K562 (cell line): ENCODE measurements around the gene KIFC3. TPM values are rescaled to one million over a fixed set of nuclear protein-coding genes. Genes with fewer than 3 reads are reported as not detected.

Source experiments
- ATAC-seq: fragments of 200-7000 bp; cut with Tn5 transposase; 3 replicates; pipeline ENCODE4 v1.9.1; 2020; ENCODE audit warnings: moderate library complexity
- BruUV-seq: library from RNA; stranded (reverse); fragments of 400-500 nt; replicated peaks from 2 replicates; lab custom pipeline; 2021; lab: Mats Ljungman, UMichigan
- CTCF ChIA-PET: fragments of 300-600 bp; formaldehyde crosslinking; extraction: SDS; loops from one replicate; lab custom pipeline; 2021; ENCODE audit warnings: low intra/inter-chr PET ratio; lab: Yijun Ruan, JAX
- POLR2A ChIA-PET: fragments of 300-600, 350-650 bp; sonication (Branson Sonifier 250); formaldehyde crosslinking; extraction: SDS; loops from one replicate; lab custom pipeline; 2021; ENCODE audit warnings: antibody characterized with exemption, inconsistent platforms; lab: Yijun Ruan, JAX
- DNase-seq, 4 experiments: peaks; one replicate each; pipeline versions ENCODE4 v3.0.0 to v3.0.0-alpha.2; 2011 to 2018; ENCODE audit warnings: low spot score in 3 of 4, mixed read lengths in 3 of 4; ENCODE audit errors: extremely low read depth in 1 of 4
- FAIRE-seq: peaks from 2 replicates; lab custom pipeline; 2011; peaks lifted over from hg19 to GRCh38; lab: Jason Lieb, UNC
- H2AFZ ChIP-seq: 2 replicates; pipeline ENCODE4 v1.6.0; 2011; ENCODE audit warnings: low read depth, low read length, control low read depth, inconsistent platforms
- H3K27ac ChIP-seq: fragments of 200-600 bp; 3 replicates; pipeline ENCODE4 v1.8.0; 2011; ENCODE audit warnings: low read depth, mild to moderate bottlenecking, control low read depth, inconsistent platforms, low read length, moderate library complexity, mixed read lengths; ENCODE audit errors: extremely low read depth
- H3K27me3 ChIP-seq, 2 experiments: fragments of 300-600 bp in 1 of 2; 2 replicates in 1 of 2; 3 replicates in 1 of 2; pipeline versions ENCODE4 v1.6.0 to v1.8.0; 2011; ENCODE audit warnings: inconsistent platforms in 2 of 2, low read length in 2 of 2, mild to moderate bottlenecking in 1 of 2, mixed read lengths in 1 of 2, moderate library complexity in 1 of 2; ENCODE audit not compliant: control insufficient read depth in 2 of 2, insufficient read depth in 2 of 2
- H3K36me3 ChIP-seq: fragments of 300-600 bp; 3 replicates; pipeline ENCODE4 v1.8.0; 2011; ENCODE audit warnings: mild to moderate bottlenecking, low read length, inconsistent platforms; ENCODE audit not compliant: control insufficient read depth, insufficient read depth
- H3K4me1 ChIP-seq, 2 experiments: fragments of 200-600 bp in 1 of 2; replicated peaks in 1 of 2; 2 replicates in 1 of 2; 3 replicates in 1 of 2; pipeline versions ENCODE4 v1.5.1 to v1.8.0; 2011; ENCODE audit warnings: inconsistent platforms in 2 of 2, low read length in 2 of 2, mild to moderate bottlenecking in 1 of 2, mixed read lengths in 1 of 2, moderate library complexity in 1 of 2; ENCODE audit not compliant: control insufficient read depth in 2 of 2, insufficient read depth in 2 of 2
- H3K4me2 ChIP-seq: 2 replicates; pipeline ENCODE4 v1.6.1; 2011; ENCODE audit warnings: low read length, control low read depth, inconsistent platforms, mixed read lengths; ENCODE audit not compliant: insufficient read depth
- H3K4me3 ChIP-seq: fragments of 200-600 bp; sonication (generic), shearing (Covaris generic); 2 replicates; pipeline ENCODE4 v1.5.1; 2016; ENCODE audit warnings: control low read depth, inconsistent platforms
- H3K79me2 ChIP-seq: fragments of 200-600 bp; 3 replicates; pipeline ENCODE4 v1.8.0; 2011; ENCODE audit warnings: low read length, inconsistent platforms; ENCODE audit not compliant: control insufficient read depth, insufficient read depth
- H3K9ac ChIP-seq, 2 experiments: 2 replicates each; pipeline versions ENCODE4 v1.6.0 to v1.6.1; 2011; ENCODE audit warnings: low read depth in 2 of 2, low read length in 2 of 2, control low read depth in 1 of 2, inconsistent platforms in 1 of 2, mild to moderate bottlenecking in 1 of 2, mixed read lengths in 1 of 2; ENCODE audit not compliant: insufficient read depth in 1 of 2
- H3K9me1 ChIP-seq: one replicate; pipeline ENCODE4 v1.6.0; 2011; ENCODE audit warnings: inconsistent platforms, mild to moderate bottlenecking, low read length, moderate library complexity; ENCODE audit not compliant: control insufficient read depth, insufficient read depth
- H3K9me3 ChIP-seq: replicated peaks from 2 replicates; pipeline ENCODE4 v1.5.1; 2011; ENCODE audit warnings: low read depth, low read length, inconsistent platforms; ENCODE audit not compliant: control insufficient read depth, insufficient read depth
- H4K20me1 ChIP-seq: replicated peaks from 2 replicates; pipeline ENCODE4 v1.6.1; 2011; ENCODE audit warnings: low read length, inconsistent platforms, mixed read lengths; ENCODE audit not compliant: control insufficient read depth, insufficient read depth
- CXXC5 ChIP-seq: fragments of 250-450 bp; sonication (Bioruptor Pico); IDR thresholded peaks from 2 replicates; pipeline ENCODE4 v1.8.0; 2022; ENCODE audit warnings: inconsistent platforms, mild to moderate bottlenecking, moderate library complexity
- HDAC6 ChIP-seq: IDR thresholded peaks from 2 replicates; pipeline ENCODE4 v1.6.1; 2012; ENCODE audit warnings: low read depth, mild to moderate bottlenecking, control low read depth, inconsistent platforms, low read length, moderate library complexity
- WGBS: fragments of 100-300 bp; shearing (Covaris generic); methylation state at CpG from one replicate; pipeline ENCODE4 v1.1.6; 2016; ENCODE audit warnings: low coverage, mixed read lengths; ENCODE audit not compliant: insufficient coverage; ENCODE audit errors: missing lambda C conversion rate; 5-methylcytosine and 5-hydroxymethylcytosine counted together
- in situ Hi-C: fragments of 300-500 bp; cut with MboI; formaldehyde crosslinking; loops from 4 replicates; pipeline ENCODE4 v1.15.0; 2018; ENCODE audit warnings: inconsistent platforms, mixed read lengths
- intact Hi-C: fragments of 100-400 bp; cut with micrococcal nuclease; formaldehyde crosslinking; loops from 2 replicates; pipeline ENCODE4 v1.14.2; 2022
- polyA plus RNA-seq, 8 experiments: library from polyadenylated mRNA; depleted of rRNA in 4 of 8; stranded (reverse) in 5 of 8; unstranded in 3 of 8; fragments of >200 nt; fragmentation: Nextera tagmentation in 2 of 8; fragmentation: Illumina TruSeq in 1 of 8; extraction: Ambion mirVana in 2 of 8; extraction: Trizol in 1 of 8; gene quantifications; 2 replicates each; pipeline versions ENCODE4 v1.2.1 to v1.2.3, GENCODE V29; 2011 to 2014; ENCODE audit warnings: inconsistent platforms in 1 of 8, missing spikeins in 1 of 8
- total RNA-seq, 7 experiments: library from RNA; depleted of rRNA in 6 of 7; stranded (reverse); fragments of >200 nt in 6 of 7; fragmentation: Illumina TruSeq in 2 of 7; extraction: Trizol in 2 of 7; gene quantifications; 2 replicates each; pipeline versions ENCODE4 v1.2.1 to v1.2.3, GENCODE V29; 2011 to 2021; ENCODE audit warnings: low replicate concordance in 1 of 7
- TF ChIP-seq, protein P1 (sequence below): fragments of 450-650 bp; IDR thresholded peaks from 2 replicates; pipeline ENCODE4 v1.6.1; 2016; ENCODE audit warnings: low read depth

KIFC3 gene
- total and polyA plus RNA-seq, 9 of the 15 experiments (the other 6 are each of a cell fraction or from before 2014, with no cell fraction given) = 0.23 to 105 (median 26.2) TPM

DNA sequence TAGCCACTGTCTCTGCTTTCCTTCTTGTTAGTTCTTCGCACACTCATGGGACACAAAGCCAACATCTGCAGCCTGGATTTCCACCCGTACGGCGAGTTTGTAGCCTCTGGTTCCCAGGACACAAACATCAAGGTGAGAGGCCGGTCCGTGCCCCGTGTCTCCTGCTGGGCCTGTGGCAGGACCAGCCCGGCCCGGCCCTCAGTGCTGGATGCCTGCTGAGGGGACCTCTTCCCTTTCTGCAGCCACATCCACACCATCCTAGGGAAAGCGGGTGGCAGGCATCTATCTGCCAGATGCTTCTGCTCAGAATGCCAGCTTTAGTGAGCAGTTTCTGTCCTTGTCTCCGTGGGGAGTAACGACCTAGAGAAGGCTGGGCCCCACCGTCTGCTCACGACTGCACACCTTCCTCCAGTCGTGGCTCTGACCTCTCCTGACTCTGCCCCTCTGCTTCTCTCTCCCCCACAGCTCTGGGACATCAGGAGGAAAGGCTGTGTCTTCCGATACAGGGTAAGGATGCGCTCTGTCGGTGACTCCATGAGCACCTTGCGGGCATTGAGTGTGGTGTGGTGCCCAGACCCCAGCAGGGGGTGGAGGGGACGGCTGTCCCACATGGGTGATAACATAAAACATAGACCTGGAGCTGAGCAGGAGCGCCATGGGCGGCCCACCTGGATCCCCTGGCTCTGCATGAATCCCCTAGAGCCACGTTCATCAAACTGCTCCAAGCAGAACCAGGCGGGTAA is 51.3 kb downstream of the KIFC3 start:
- WGBS = 79% methylated on average over 22 of the region's 24 CpGs
- H3K79me2 ChIP-seq = no peaks in the 10 kb centered on the region
- peaks cover 47% of the 10 kb centered on the region; the same call in 2 of the 3 replicates for H3K36me3 ChIP-seq
- H4K20me1 ChIP-seq = no peaks in the 10 kb centered on the region; the same call in 1 of the 2 replicates
- DNase-seq = no peak
- H3K4me3 ChIP-seq = no peak overlapping the region
- no peak for FAIRE-seq
- no peaks in the 10 kb centered on the region for H3K9me3 ChIP-seq
- BruUV-seq = no TSS peak
- peak overlapping the region in 1 of 2 experiments; percentile 52; a peak in 2 of 4 replicates for H3K9ac ChIP-seq
- H3K27ac ChIP-seq = no peak overlapping the region
- H3K9me1 ChIP-seq = no peaks in the 10 kb centered on the region
- peaks cover 0 to 18% of the 10 kb centered on the region in 2 experiments; a peak in 1 of 5 replicates for H3K4me1 ChIP-seq
- intact Hi-C loops = no loop called here
- H3K4me2 ChIP-seq = no peak overlapping the region
- TF ChIP-seq, protein P1, sequence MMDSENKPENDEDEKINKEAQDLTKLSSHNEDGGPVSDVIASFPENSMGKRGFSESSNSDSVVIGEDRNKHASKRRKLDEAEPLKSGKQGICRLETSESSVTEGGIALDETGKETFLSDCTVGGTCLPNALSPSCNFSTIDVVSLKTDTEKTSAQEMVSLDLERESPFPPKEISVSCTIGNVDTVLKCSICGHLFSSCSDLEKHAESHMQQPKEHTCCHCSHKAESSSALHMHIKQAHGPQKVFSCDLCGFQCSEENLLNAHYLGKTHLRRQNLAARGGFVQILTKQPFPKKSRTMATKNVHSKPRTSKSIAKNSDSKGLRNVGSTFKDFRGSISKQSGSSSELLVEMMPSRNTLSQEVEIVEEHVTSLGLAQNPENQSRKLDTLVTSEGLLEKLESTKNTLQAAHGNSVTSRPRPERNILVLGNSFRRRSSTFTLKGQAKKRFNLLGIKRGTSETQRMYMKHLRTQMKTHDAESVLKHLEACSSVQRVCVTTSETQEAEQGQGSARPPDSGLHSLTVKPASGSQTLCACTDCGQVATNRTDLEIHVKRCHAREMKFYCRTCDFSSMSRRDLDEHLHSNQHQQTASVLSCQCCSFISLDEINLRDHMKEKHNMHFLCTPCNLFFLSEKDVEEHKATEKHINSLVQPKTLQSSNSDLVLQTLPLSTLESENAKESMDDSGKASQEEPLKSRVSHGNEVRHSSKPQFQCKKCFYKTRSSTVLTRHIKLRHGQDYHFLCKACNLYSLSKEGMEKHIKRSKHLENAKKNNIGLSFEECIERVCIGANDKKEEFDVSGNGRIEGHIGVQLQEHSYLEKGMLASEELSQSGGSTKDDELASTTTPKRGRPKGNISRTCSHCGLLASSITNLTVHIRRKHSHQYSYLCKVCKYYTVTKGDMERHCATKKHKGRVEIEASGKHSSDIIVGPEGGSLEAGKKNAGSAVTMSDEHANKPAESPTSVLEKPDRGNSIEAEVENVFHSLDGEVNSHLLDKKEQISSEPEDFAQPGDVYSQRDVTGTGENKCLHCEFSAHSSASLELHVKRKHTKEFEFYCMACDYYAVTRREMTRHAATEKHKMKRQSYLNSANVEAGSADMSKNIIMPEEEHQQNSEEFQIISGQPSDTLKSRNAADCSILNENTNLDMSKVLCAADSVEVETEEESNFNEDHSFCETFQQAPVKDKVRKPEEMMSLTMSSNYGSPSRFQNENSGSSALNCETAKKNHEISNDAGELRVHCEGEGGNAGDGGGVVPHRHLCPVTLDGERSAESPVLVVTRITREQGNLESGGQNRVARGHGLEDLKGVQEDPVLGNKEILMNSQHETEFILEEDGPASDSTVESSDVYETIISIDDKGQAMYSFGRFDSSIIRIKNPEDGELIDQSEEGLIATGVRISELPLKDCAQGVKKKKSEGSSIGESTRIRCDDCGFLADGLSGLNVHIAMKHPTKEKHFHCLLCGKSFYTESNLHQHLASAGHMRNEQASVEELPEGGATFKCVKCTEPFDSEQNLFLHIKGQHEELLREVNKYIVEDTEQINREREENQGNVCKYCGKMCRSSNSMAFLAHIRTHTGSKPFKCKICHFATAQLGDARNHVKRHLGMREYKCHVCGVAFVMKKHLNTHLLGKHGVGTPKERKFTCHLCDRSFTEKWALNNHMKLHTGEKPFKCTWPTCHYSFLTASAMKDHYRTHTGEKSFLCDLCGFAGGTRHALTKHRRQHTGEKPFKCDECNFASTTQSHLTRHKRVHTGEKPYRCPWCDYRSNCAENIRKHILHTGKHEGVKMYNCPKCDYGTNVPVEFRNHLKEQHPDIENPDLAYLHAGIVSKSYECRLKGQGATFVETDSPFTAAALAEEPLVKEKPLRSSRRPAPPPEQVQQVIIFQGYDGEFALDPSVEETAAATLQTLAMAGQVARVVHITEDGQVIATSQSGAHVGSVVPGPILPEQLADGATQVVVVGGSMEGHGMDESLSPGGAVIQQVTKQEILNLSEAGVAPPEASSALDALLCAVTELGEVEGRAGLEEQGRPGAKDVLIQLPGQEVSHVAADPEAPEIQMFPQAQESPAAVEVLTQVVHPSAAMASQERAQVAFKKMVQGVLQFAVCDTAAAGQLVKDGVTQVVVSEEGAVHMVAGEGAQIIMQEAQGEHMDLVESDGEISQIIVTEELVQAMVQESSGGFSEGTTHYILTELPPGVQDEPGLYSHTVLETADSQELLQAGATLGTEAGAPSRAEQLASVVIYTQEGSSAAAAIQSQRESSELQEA = no peak
- TF ChIP-seq CXXC5 (no peak), HDAC6 (no peak)
- TF ChIP-seq, all 486 proteins: peak for 0
- CTCF ChIA-PET = no interaction called here
- POLR2A ChIA-PET = interaction anchor here (0.5 to 1.0 kb wide), 3 partner anchors 9 to 161 kb away, joined by 3 read pairs; no protein-coding TSS in a partner anchor
- Histone ChIP-seq H2AFZ (no peak overlapping the region), H3K27me3 (no peaks in the 10 kb centered on the region)
- no peak for ATAC-seq
- in situ Hi-C loops = loop anchor here (10.0 kb wide), 1 partner anchor 254 kb away; the partner anchor contains the start of genes USB1 and ZNF319
